WI38 (cell line): ENCODE data around the gene POLE.

Experiments used
- H3K4me3 ChIP-seq: 2 replicates; pipeline ENCODE4 v1.5.1; 2011; ENCODE audit warnings: low read depth, mild to moderate bottlenecking, control low read depth, low read length
- CTCF ChIP-seq: IDR thresholded peaks from 2 replicates; pipeline ENCODE4 v1.5.1; 2012; ENCODE audit warnings: low read depth, mild to moderate bottlenecking, control low read depth, low read length

Gene POLE

GRCh38 chr12:132595183-132595582 lies 92.0 kb downstream of the POLE start:
- no peak for TF ChIP-seq CTCF
- H3K4me3 ChIP-seq = no peak overlapping the region

DNA sequence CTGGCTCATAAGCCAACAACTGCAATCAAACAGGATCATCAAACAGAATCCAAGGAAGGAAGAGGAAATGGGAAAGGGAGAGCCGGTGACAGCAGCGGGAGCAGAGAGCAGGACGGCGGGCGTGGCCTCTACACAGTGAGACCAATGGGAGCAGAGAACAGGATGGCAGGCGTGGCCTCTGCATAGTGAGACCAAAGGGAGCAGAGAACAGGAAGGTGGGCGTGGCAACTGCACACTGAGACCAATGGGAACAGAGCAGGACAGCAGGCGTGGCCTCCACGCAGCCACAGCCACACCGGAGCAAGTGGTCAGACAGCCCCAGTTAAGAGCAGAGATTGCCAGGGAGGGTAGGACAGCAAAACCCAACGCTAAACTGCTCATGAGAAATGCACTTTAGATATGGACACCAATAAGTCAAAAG lies 93.2 kb downstream of the POLE start:
- H3K4me3 ChIP-seq = no peak overlapping the region
- TF ChIP-seq CTCF = no peak

DNA sequence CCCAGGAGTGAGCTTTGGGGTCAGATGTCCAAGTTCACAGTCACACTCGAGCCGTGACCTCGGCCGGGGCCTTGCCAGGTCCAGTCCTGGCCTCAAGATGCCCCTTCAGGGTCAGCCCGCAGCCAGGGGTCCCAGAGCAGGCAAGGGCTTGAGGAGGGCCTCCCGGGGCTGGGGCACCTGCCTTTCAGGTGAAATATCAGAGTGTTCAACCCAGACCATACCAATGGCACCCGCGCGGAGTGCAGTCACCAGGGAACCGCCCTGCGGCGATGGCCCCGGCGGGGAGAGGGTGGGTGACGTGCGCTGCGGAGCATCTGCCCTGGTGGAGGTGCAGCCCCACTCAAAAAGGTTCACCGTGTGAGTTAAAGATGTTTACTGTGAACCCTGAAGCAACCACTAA lies 93.6 kb downstream of the POLE start:
- H3K4me3 ChIP-seq = no peak overlapping the region
- no peak for TF ChIP-seq CTCF

DNA sequence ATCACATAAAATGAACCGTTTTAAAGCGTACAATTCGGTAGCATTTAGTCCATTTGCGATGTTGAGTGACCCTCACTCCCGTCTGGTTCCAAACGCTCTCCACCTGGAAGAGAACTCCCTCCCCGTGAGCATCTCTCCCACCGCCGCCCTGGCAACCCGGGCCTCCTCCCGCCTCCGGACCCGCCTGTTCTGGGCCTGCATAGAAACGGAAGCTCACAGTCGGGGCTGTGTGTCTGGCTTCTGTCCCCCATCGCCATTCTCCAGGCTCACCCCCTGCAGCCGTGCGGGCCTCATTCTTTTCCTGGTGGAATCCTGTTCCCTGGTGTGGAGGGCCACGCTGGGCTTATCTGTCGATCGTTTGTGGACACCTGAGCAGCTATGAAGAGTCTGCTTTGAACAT lies 94.1 kb downstream of the POLE start:
- H3K4me3 ChIP-seq = no peak overlapping the region
- TF ChIP-seq CTCF = no peak

GRCh38 chr12:132592282-132592970 lies 94.7 kb downstream of the POLE start:
- no peak overlapping the region for H3K4me3 ChIP-seq
- no peak for TF ChIP-seq CTCF

GRCh38 chr12:132591107-132591935 lies 95.8 kb downstream of the POLE start:
- no peak for TF ChIP-seq CTCF
- H3K4me3 ChIP-seq = no peak overlapping the region

- no peak overlapping the region for H3K4me3 ChIP-seq
- TF ChIP-seq CTCF = no peak
Observed at GRCh38 chr12:132588821-132589669, 98.1 kb downstream of the POLE start.
